Measurements from ENCODE around the gene KCNJ13.

Gene KCNJ13

GRCh38 chr2:232791518-232791917 is 15.2 kb upstream of the KCNJ13 start:
- Histone ChIP-seq H3F3A (ENCODE audit: insufficient read depth, low read length) (0 out of 2 replicates have a peak, but pooled peaks cover 2% of the 10 kb centered on the region), H2AFZ (ENCODE audit: low read length) (no peak overlapping the region), H4K20me1 (ENCODE audit: insufficient read depth, low read length) (no peaks in the 10 kb centered on the region), H3K4me3 (ENCODE audit: low read length) (no peak overlapping the region), H3K79me2 (ENCODE audit: low read length) (no peaks in the 10 kb centered on the region), H3K27me3 (replicated peaks; ENCODE audit: insufficient read depth, low read length) (no peaks in the 10 kb centered on the region), H3K9me3 (replicated peaks; ENCODE audit: insufficient read depth, low read length) (no peaks in the 10 kb centered on the region), H3K36me3 (replicated peaks; ENCODE audit: insufficient read depth, low read length) (peaks cover 11% of the 10 kb centered on the region), H3K9ac (ENCODE audit: low read length) (no peak overlapping the region), H3K27ac (ENCODE audit: low read length) (no peak overlapping the region), H3K4me2 (ENCODE audit: low read depth, low read length) (no peak overlapping the region), H3K4me1 (ENCODE audit: low read length) (no peaks in the 10 kb centered on the region), H3K9me2 (replicated peaks; ENCODE audit: insufficient read depth, low read length) (no peaks in the 10 kb centered on the region)
- no peak for TF ChIP-seq EZH2phosphoT487 (IDR thresholded peaks at IDR 0.05; ENCODE audit: low read length)
- no peak for TF ChIP-seq CTCF (IDR thresholded peaks at IDR 0.05; ENCODE audit: low read length)
- TF ChIP-seq EZH2 (optimal IDR thresholded peaks at IDR 0.05; ENCODE audit: low read depth, low read length) = no peak
- no peak for DNase-seq

GRCh38 chr2:232789082-232789481 is 12.7 kb upstream of the KCNJ13 start:
- Histone ChIP-seq H3K9me3 (replicated peaks; ENCODE audit: insufficient read depth, low read length) (no peaks in the 10 kb centered on the region), H4K20me1 (ENCODE audit: insufficient read depth, low read length) (no peaks in the 10 kb centered on the region), H3K4me1 (ENCODE audit: low read length) (no peaks in the 10 kb centered on the region), H3K27me3 (replicated peaks; ENCODE audit: insufficient read depth, low read length) (no peaks in the 10 kb centered on the region), H3K9me2 (replicated peaks; ENCODE audit: insufficient read depth, low read length) (no peaks in the 10 kb centered on the region), H3K36me3 (replicated peaks; ENCODE audit: insufficient read depth, low read length) (peaks cover 11% of the 10 kb centered on the region), H3F3A (ENCODE audit: insufficient read depth, low read length) (no peaks in the 10 kb centered on the region), H3K4me2 (ENCODE audit: low read depth, low read length) (no peak overlapping the region), H3K4me3 (ENCODE audit: low read length) (no peak overlapping the region), H3K27ac (ENCODE audit: low read length) (no peak overlapping the region), H3K79me2 (ENCODE audit: low read length) (no peaks in the 10 kb centered on the region), H2AFZ (ENCODE audit: low read length) (no peak overlapping the region), H3K9ac (ENCODE audit: low read length) (no peak overlapping the region)
- TF ChIP-seq CTCF (IDR thresholded peaks at IDR 0.05; ENCODE audit: low read length) = no peak
- TF ChIP-seq EZH2phosphoT487 (IDR thresholded peaks at IDR 0.05; ENCODE audit: low read length) = no peak
- no peak for TF ChIP-seq EZH2 (optimal IDR thresholded peaks at IDR 0.05; ENCODE audit: low read depth, low read length)
- DNase-seq = no peak

GRCh38 chr2:232787806-232788205 is 11.4 kb upstream of the KCNJ13 start:
- TF ChIP-seq EZH2phosphoT487 (IDR thresholded peaks at IDR 0.05; ENCODE audit: low read length) = no peak
- Histone ChIP-seq H3K27ac (ENCODE audit: low read length) (no peak overlapping the region), H3K4me1 (ENCODE audit: low read length) (no peaks in the 10 kb centered on the region), H3K36me3 (replicated peaks; ENCODE audit: insufficient read depth, low read length) (peaks cover 11% of the 10 kb centered on the region), H4K20me1 (ENCODE audit: insufficient read depth, low read length) (no peaks in the 10 kb centered on the region), H3K9ac (ENCODE audit: low read length) (no peak overlapping the region), H3F3A (ENCODE audit: insufficient read depth, low read length) (no peaks in the 10 kb centered on the region), H3K9me2 (replicated peaks; ENCODE audit: insufficient read depth, low read length) (no peaks in the 10 kb centered on the region), H2AFZ (ENCODE audit: low read length) (no peak overlapping the region), H3K27me3 (replicated peaks; ENCODE audit: insufficient read depth, low read length) (no peaks in the 10 kb centered on the region), H3K4me3 (ENCODE audit: low read length) (no peak overlapping the region), H3K79me2 (ENCODE audit: low read length) (no peaks in the 10 kb centered on the region), H3K9me3 (replicated peaks; ENCODE audit: insufficient read depth, low read length) (no peaks in the 10 kb centered on the region), H3K4me2 (ENCODE audit: low read depth, low read length) (no peak overlapping the region)
- DNase-seq = no peak

- Histone ChIP-seq H3K9me3 (replicated peaks; ENCODE audit: insufficient read depth, low read length) (no peaks in the 10 kb centered on the region), H3K4me1 (ENCODE audit: low read length) (no peaks in the 10 kb centered on the region), H3K27ac (ENCODE audit: low read length) (no peak overlapping the region), H3K4me3 (ENCODE audit: low read length) (no peak overlapping the region), H3K27me3 (replicated peaks; ENCODE audit: insufficient read depth, low read length) (no peaks in the 10 kb centered on the region), H3K79me2 (ENCODE audit: low read length) (no peaks in the 10 kb centered on the region), H4K20me1 (ENCODE audit: insufficient read depth, low read length) (no peaks in the 10 kb centered on the region), H2AFZ (ENCODE audit: low read length) (no peak overlapping the region), H3K36me3 (replicated peaks; ENCODE audit: insufficient read depth, low read length) (peaks cover 4% of the 10 kb centered on the region; the same call in 1 of the 2 replicates), H3K4me2 (ENCODE audit: low read depth, low read length) (no peak overlapping the region), H3K9ac (ENCODE audit: low read length) (no peak overlapping the region), H3F3A (ENCODE audit: insufficient read depth, low read length) (no peaks in the 10 kb centered on the region), H3K9me2 (replicated peaks; ENCODE audit: insufficient read depth, low read length) (no peaks in the 10 kb centered on the region)
- TF ChIP-seq EZH2 (optimal IDR thresholded peaks at IDR 0.05; ENCODE audit: low read depth, low read length) (no peak), CTCF (IDR thresholded peaks at IDR 0.05; ENCODE audit: low read length) (no peak), EZH2phosphoT487 (IDR thresholded peaks at IDR 0.05; ENCODE audit: low read length) (no peak)
- no peak for DNase-seq
Measured at GRCh38 chr2:232783278-232783677, 6.9 kb upstream of the KCNJ13 start.
